ENCODE data around the gene ADGRD2.

DNA sequence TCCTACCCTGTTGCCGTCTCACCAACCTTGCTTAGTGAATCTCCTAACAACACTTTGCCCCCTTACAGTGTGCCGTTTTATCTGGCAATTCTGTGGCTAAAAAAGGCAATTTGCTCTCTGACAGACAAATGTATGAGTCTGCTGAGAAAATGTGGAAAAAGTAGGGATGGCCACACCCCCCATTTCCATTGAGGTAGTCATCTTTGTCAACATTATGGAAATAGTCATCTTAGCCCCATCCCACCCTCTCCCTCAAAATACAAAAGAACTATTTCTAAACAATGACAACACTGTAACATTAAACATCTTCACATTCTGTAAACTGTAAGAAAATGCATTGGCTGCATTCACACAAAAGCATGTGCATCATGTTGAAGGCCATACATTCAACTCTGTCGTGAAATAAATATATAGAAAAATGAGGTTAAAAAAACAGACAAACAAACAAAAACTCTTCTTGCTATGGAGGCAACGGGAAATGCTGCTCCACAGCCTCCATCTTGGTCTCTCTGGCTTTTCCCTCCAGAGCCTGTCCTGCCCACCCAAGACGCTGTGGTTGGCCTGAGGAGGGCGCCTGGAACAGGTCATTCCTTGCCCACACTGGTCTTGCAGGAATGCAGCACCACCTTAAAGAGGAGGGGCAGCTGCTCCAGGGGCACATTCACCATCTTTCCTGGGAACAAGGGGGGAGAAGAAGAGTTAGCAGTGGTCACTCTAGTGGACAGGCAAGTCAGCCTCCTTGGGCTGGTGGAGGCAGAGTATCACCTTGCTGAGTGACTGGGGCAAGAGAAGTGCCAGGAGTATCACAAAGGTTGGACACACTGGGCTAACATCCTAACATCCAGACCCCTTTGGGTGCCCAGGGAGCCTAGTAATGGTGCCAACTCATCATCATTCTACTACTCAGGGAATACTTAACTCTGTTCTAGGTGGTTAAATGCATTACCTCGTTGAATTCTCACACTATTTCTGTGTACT is 72.2 kb downstream of the ADGRD2 start:
- TF ChIP-seq, protein P1, sequence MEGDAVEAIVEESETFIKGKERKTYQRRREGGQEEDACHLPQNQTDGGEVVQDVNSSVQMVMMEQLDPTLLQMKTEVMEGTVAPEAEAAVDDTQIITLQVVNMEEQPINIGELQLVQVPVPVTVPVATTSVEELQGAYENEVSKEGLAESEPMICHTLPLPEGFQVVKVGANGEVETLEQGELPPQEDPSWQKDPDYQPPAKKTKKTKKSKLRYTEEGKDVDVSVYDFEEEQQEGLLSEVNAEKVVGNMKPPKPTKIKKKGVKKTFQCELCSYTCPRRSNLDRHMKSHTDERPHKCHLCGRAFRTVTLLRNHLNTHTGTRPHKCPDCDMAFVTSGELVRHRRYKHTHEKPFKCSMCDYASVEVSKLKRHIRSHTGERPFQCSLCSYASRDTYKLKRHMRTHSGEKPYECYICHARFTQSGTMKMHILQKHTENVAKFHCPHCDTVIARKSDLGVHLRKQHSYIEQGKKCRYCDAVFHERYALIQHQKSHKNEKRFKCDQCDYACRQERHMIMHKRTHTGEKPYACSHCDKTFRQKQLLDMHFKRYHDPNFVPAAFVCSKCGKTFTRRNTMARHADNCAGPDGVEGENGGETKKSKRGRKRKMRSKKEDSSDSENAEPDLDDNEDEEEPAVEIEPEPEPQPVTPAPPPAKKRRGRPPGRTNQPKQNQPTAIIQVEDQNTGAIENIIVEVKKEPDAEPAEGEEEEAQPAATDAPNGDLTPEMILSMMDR (IDR thresholded peaks at IDR 0.05) = no peak
- no peak for TF ChIP-seq POLR2A (IDR thresholded peaks at IDR 0.05)
- no peak for TF ChIP-seq EP300 (IDR thresholded peaks at IDR 0.05)

Data from tibial nerve (tissue), 4 donors.